Measurements from ENCODE around the gene GSTM1.
"Not testable (repeated sequence)": the region's sequence is repeated elsewhere in the genome, so short reads cannot be mapped to it uniquely, and the experiment has no call there.

The GSTM1 gene

GRCh38 chr1:109660691-109661026, 27.0 kb upstream of the GSTM1 start:
- not testable (repeated sequence) for DNase-seq

DNA sequence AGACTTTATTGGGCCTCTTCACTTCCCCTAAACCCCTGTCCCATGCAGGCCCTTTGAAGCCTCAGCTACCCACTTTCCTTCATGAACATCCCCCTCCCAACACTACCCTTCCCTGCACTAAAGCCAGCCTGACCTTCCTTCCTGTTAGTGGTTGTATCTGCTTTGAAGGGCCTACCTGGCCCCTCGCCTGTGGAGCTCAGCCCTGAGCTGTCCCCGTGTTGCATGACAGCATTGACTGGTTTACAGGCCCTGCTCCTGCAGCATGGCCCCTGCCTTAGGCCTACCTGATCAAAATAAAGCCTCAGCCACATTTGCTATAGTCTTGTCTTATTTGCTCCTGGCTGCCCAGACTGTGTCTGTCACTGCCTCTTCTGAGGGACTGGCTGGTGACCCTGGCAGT, 26.2 kb upstream of the GSTM1 start:
- DNase-seq, result no peak

GRCh38 chr1:109664671-109665070, 22.9 kb upstream of the GSTM1 start:
- no peak for DNase-seq

- DNase-seq, result peak; percentile 90
Measured at GRCh38 chr1:109667452-109668122, 20.0 kb upstream of the GSTM1 start, which contains the start of gene GSTM2. Gene GSTM2 (plus strand): TSS chr1:109668057. CDS start chr1:109668116, 59 bp downstream.

- DNase-seq, result no peak
Measured at GRCh38 chr1:109668123-109668775, 19.4 kb upstream of the GSTM1 start.

- DNase-seq, result no peak
Measured at GRCh38 chr1:109669246-109669948, 18.2 kb upstream of the GSTM1 start.

GRCh38 chr1:109669949-109670302, 17.7 kb upstream of the GSTM1 start:
- not testable (repeated sequence) for DNase-seq

DNA sequence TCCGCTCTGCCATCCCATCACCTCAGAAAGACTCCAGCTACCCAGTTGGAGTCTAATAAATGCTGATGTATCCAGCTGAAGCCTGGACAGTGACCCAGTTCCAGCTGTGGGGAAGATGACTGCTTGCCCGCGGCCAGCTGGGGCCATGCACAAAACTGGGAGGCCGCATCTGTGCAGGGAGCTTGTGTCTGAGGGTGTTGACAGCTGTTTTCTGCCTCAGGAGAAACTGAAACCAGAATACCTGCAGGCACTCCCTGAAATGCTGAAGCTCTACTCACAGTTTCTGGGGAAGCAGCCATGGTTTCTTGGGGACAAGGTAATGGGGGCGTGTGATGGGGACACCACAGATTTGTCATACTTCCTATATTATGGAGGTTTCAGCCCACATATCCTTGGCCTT, 16.6 kb upstream of the GSTM1 start:
- DNase-seq, result no peak

- DNase-seq, result not testable (repeated sequence)
Measured at GRCh38 chr1:109673861-109674260, 13.8 kb upstream of the GSTM1 start.

GRCh38 chr1:109676683-109677381, 10.8 kb upstream of the GSTM1 start:
- DNase-seq, result not testable (repeated sequence)

DNA sequence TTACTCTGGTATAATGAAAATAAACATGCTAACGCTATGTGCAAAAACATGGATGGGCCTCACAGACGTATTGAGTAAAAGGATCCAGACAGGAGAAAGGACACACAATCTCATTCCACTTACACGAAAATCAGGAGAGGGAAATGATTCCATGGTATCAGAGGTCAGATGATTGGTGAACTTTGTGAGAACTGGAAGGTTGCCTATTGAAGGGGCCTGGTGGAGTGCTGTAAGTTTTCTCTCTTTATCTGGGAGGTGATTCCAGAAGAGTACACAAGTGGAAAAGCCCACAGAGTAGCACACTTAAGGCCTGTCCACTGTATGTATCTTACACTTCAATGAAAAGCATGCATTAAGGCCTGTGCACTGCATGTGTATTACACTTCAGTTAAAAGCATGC, 10.2 kb upstream of the GSTM1 start:
- DNase-seq, result no peak

- not testable (repeated sequence) for DNase-seq
Measured at GRCh38 chr1:109678637-109679036, 9.0 kb upstream of the GSTM1 start.

GRCh38 chr1:109684777-109685176, 2.8 kb upstream of the GSTM1 start:
- DNase-seq, result not testable (repeated sequence)

- DNase-seq, result not testable (repeated sequence)
Measured at GRCh38 chr1:109685399-109685798, 2.2 kb upstream of the GSTM1 start.

DNA sequence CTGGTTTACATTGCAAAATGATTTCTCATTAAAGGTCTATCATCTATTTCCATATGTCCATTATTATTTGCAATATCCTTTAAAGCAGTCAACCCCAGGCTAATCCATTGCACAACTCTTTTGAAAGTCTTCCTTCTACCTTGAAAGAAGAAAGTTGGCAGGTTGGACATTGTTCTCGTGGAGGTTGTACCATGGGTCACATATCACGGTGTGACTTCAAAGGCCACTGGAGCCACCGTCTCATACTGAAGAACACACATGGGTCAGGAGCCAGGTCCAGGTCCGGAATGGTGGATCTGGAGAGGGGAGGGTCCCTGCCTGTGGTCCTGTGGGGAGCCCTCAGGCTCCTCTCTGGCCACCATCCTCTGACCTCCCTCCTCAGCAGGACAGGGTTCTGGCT, 1.7 kb upstream of the GSTM1 start:
- DNase-seq, result not testable (repeated sequence)

- DNase-seq, result not testable (repeated sequence)
Measured at GRCh38 chr1:109687109-109687508, 508 bp upstream of the GSTM1 start.

- no peak for DNase-seq
Measured at GRCh38 chr1:109689844-109690405, 2.3 kb downstream of the GSTM1 start.

DNA sequence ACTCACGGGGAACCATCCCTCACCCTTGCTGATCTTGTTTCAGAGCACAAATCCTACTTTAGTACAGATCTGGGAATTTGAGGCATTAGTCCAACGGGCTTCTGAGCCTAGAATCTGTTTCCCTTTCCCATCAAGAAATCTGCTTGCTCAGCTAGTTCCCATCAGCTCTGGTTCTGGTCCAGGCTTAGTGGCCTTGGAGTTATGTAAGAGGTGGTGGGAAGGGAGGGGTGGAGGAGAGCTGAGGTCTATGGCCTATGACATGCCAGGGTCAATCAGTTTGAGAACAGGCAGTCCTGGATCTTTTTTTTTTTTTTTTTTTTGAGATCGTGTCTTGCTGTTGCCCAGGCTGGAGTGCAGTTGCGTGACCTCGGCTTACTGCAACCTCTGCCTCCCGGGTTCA, 4.1 kb downstream of the GSTM1 start:
- no peak for DNase-seq

DNA sequence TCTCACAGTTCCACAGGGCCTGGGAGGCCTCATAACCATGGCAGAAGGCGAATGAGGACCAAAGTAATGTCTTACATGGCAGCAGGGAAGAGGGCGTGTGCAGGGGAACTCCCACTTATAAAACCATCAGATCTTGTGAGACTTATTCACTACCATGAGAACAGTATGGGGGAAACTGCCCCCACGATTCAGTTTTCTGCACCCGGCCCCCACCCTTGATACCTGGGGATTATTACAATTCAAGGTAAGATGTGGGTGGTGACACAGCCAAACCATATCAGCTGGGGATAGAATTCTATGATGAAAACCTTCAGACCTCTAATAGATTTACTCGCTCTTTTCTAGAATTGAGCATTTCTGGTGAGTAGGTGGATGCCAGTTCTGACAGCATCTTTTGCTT, 6.8 kb downstream of the GSTM1 start:
- not testable (repeated sequence) for DNase-seq

DNA sequence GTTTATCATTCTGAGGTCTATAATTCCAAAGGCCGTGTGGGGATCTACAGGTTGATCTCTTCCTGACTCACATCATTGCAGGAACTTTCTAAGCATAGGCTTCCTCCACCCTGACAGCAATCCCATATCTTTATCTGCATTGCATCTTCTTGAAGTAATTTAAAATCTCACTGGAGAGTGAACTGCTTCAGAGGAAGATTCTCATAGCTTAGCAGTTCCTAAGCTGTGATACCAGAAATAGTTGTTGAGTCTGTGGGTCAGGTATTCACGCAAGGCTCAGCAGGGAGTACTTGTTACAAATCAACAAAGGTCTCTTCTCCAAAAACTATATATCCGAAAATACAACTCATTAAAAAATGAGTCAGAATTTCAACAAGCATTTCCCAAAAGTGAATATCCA, 7.5 kb downstream of the GSTM1 start:
- not testable (repeated sequence) for DNase-seq

- DNase-seq, result no peak
Measured at GRCh38 chr1:109697066-109697465, 9.4 kb downstream of the GSTM1 start.

DNA sequence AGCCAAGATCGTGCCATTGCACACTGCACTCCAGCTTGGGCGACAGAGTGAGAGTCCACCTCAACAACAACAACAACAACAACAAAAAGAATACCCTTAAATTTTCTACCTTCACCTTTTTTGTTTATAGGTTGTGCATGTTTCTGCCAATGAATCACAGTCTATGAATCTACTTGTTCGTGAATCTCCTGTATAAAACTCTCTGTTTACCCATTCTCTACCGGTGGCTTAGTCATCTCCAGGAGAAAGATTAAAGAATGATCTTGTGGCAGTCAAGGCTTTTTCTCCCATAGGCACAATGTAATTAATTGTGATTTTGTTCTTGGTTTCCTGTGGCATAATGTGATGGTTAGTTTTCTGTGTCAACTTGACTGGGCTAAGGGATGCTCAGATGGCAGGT, 10.2 kb downstream of the GSTM1 start:
- DNase-seq, result not testable (repeated sequence)

- DNase-seq, result not testable (repeated sequence)
Measured at GRCh38 chr1:109702940-109703339, 15.3 kb downstream of the GSTM1 start.

Data from hematopoietic multipotent progenitor cell treated with erythropoietin and hydrocortisone succinate and interleukin-3 and kit ligand, for 8 days (in vitro differentiated cells).